Small intestine (tissue), 7 donors: Measurements from ENCODE around the gene AFAP1. TPM values are rescaled to one million over a fixed set of nuclear protein-coding genes. Genes with fewer than 3 reads are reported as not detected.

Experiments used
- DNase-seq, 2 donors: peaks; one replicate each; pipeline versions ENCODE4 v3.0.0 to v3.0.0-alpha.2; 2013
- FAIRE-seq: peaks from 2 replicates; lab custom pipeline; 2012; peaks lifted over from hg19 to GRCh38; lab: Jason Lieb, UNC
- H3K27ac ChIP-seq, 3 donors: one replicate each; pipeline ENCODE4 v1.5.1; 2013; ENCODE audit warnings: low read length in 2 of 3, mild to moderate bottlenecking in 2 of 3, control low read depth in 1 of 3, inconsistent platforms in 1 of 3, low read depth in 1 of 3, moderate library complexity in 1 of 3
- H3K27me3 ChIP-seq, 3 donors: one replicate each; pipeline ENCODE4 v1.6.1; 2013; ENCODE audit warnings: low read length in 3 of 3, inconsistent platforms in 1 of 3; ENCODE audit not compliant: control insufficient read depth in 3 of 3, insufficient read depth in 3 of 3
- H3K36me3 ChIP-seq, 3 donors: one replicate each; pipeline ENCODE4 v1.6.1; 2013; ENCODE audit warnings: low read length in 3 of 3, inconsistent platforms in 1 of 3, low read depth in 1 of 3, mild to moderate bottlenecking in 1 of 3, moderate library complexity in 1 of 3; ENCODE audit not compliant: control insufficient read depth in 3 of 3, insufficient read depth in 2 of 3
- H3K4me1 ChIP-seq, 3 donors: one replicate each; pipeline ENCODE4 v1.6.1; 2013; ENCODE audit warnings: low read length in 2 of 3, inconsistent platforms in 1 of 3, low read depth in 1 of 3, mild to moderate bottlenecking in 1 of 3, moderate library complexity in 1 of 3; ENCODE audit not compliant: control insufficient read depth in 3 of 3, insufficient read depth in 2 of 3
- H3K4me3 ChIP-seq, 3 donors: one replicate each; pipeline ENCODE4 v1.5.1; 2013; ENCODE audit warnings: low read length in 3 of 3, control low read depth in 1 of 3, inconsistent platforms in 1 of 3, low read depth in 1 of 3, mild to moderate bottlenecking in 1 of 3, moderate library complexity in 1 of 3
- H3K9me3 ChIP-seq, 2 donors: one replicate each; pipeline ENCODE4 v1.6.1; 2013; ENCODE audit warnings: low read depth in 1 of 2, low read length in 1 of 2; ENCODE audit not compliant: control insufficient read depth in 2 of 2, insufficient read depth in 1 of 2
- WGBS, 3 donors: extraction: QIAGEN DNeasy Blood & Tissue Kit; methylation state at CpG; one replicate each; pipeline ENCODE4 v1.1.7; 2013; 5-methylcytosine and 5-hydroxymethylcytosine counted together
- polyA plus RNA-seq, 4 donors: library from polyadenylated mRNA; stranded (reverse) in 3 of 4; unstranded in 1 of 4; fragments of 200-250 nt in 3 of 4; fragments of 120-200 nt in 1 of 4; gene quantifications; one replicate each; pipeline versions ENCODE4 v1.2.1 to v1.2.3, GENCODE V29; 2013
- donor health status: healthy with polysubstance abuse.
- donor health status: control.
- donor health status: control.
- donor health status: Bipolar disorder and iron deficiency.
- donor health status: healthy.

AFAP1 gene
- polyA plus RNA-seq, 4 donors = 2.2 to 14.0 (median 6.7) TPM

- Histone ChIP-seq H3K27ac (no peak overlapping the region), H3K36me3 (peaks cover 0 to 96% (median 5%) of the 10 kb centered on the region in 3 donors), H3K4me3 (no peak overlapping the region), H3K9me3 (no peaks in the 10 kb centered on the region), H3K4me1 (peaks cover 0 to 19% (median under 1%) of the 10 kb centered on the region in 3 donors), H3K27me3 (no peaks in the 10 kb centered on the region)
- no peak for FAIRE-seq
- DNase-seq = no peak
- 71 to 88% (median 84%) methylated on average over 9 of the region's 9 CpGs for WGBS, 3 donors
Measured at GRCh38 chr4:7767526-7767925, 172.1 kb downstream of the AFAP1 start.

GRCh38 chr4:7766661-7767345 is 172.9 kb downstream of the AFAP1 start:
- Histone ChIP-seq H3K27ac (no peak overlapping the region), H3K4me1 (peaks cover 0 to 12% (median 0%) of the 10 kb centered on the region in 3 donors), H3K36me3 (peaks cover 0 to 98% (median 5%) of the 10 kb centered on the region in 3 donors), H3K27me3 (no peaks in the 10 kb centered on the region), H3K9me3 (no peaks in the 10 kb centered on the region), H3K4me3 (no peak overlapping the region)
- 89 to 90% (median 90%) methylated on average over 23 of the region's 23 CpGs for WGBS, 3 donors
- DNase-seq (no peak), FAIRE-seq (no peak)

- WGBS, 3 donors = 88 to 94% (median 90%) methylated on average over 11 of the region's 11 CpGs
- Histone ChIP-seq H3K9me3 (no peaks in the 10 kb centered on the region), H3K36me3 (peaks cover 0 to 99% (median 5%) of the 10 kb centered on the region in 3 donors), H3K4me1 (peaks cover 0 to 7% (median 0%) of the 10 kb centered on the region in 3 donors), H3K27ac (no peak overlapping the region), H3K27me3 (no peaks in the 10 kb centered on the region), H3K4me3 (no peak overlapping the region)
- DNase-seq = no peak
- FAIRE-seq = no peak
Measured at GRCh38 chr4:7766086-7766485, 173.6 kb downstream of the AFAP1 start.

GRCh38 chr4:7765666-7766065 is 174.0 kb downstream of the AFAP1 start:
- Histone ChIP-seq H3K4me1 (peaks cover 0 to 2% (median 0%) of the 10 kb centered on the region in 3 donors), H3K27ac (no peak overlapping the region), H3K9me3 (no peaks in the 10 kb centered on the region), H3K36me3 (peaks cover 0 to 99% (median 5%) of the 10 kb centered on the region in 3 donors), H3K27me3 (no peaks in the 10 kb centered on the region), H3K4me3 (no peak overlapping the region)
- DNase-seq (no peak), FAIRE-seq (no peak)
- WGBS, 3 donors = 81 to 88% (median 83%) methylated on average over 12 of the region's 12 CpGs

GRCh38 chr4:7764466-7764865 is 175.2 kb downstream of the AFAP1 start:
- peaks cover 0 to 99% (median 5%) of the 10 kb centered on the region in 3 donors for H3K36me3 ChIP-seq
- no peak overlapping the region for H3K4me3 ChIP-seq
- no peaks in the 10 kb centered on the region for H3K27me3 ChIP-seq
- H3K27ac ChIP-seq = no peak overlapping the region
- H3K4me1 ChIP-seq = no peaks in the 10 kb centered on the region
- no peak for FAIRE-seq
- no peaks in the 10 kb centered on the region for H3K9me3 ChIP-seq
- 92 to 97% (median 94%) methylated on average over 5 of the region's 5 CpGs for WGBS, 3 donors
- no peak for DNase-seq

- Histone ChIP-seq H3K9me3 (no peaks in the 10 kb centered on the region), H3K36me3 (peaks cover 0 to 94% (median 5%) of the 10 kb centered on the region in 3 donors), H3K4me1 (no peaks in the 10 kb centered on the region), H3K27ac (no peak overlapping the region), H3K27me3 (no peaks in the 10 kb centered on the region), H3K4me3 (no peak overlapping the region)
- DNase-seq (no peak), FAIRE-seq (no peak)
- 78 to 88% (median 85%) methylated on average over 10 of the region's 10 CpGs for WGBS, 3 donors
Measured at GRCh38 chr4:7763788-7764187, 175.9 kb downstream of the AFAP1 start.

- peaks cover 0 to 93% (median 5%) of the 10 kb centered on the region in 3 donors for H3K36me3 ChIP-seq
- FAIRE-seq = no peak
- WGBS, 3 donors = 92 to 93% (median 92%) methylated on average over 16 of the region's 16 CpGs
Measured at GRCh38 chr4:7763106-7763505, 176.6 kb downstream of the AFAP1 start.

GRCh38 chr4:7762376-7763030 is 177.2 kb downstream of the AFAP1 start:
- whole genome bisulfite sequencing, 3 donors = 82 to 90% (median 87%) methylated on average over 15 of the region's 15 CpGs
- H3K4me3 ChIP-seq = no peak overlapping the region
- no peaks in the 10 kb centered on the region for H3K4me1 ChIP-seq
- H3K27me3 ChIP-seq = no peaks in the 10 kb centered on the region
- DNase-seq (no peak), FAIRE-seq (no peak)
- H3K27ac ChIP-seq = no peak overlapping the region
- no peaks in the 10 kb centered on the region for H3K9me3 ChIP-seq
- H3K36me3 ChIP-seq = peaks cover 0 to 91% (median 5%) of the 10 kb centered on the region in 3 donors

More at GRCh38 chr4:7763106-7763505, 176.6 kb downstream of the AFAP1 start:
- no peaks in the 10 kb centered on the region for H3K27me3 ChIP-seq
- no peak overlapping the region for H3K27ac ChIP-seq
- DNase-seq = no peak
- no peaks in the 10 kb centered on the region for H3K4me1 ChIP-seq
- H3K9me3 ChIP-seq = no peaks in the 10 kb centered on the region
- H3K4me3 ChIP-seq = no peak overlapping the region
